Raji (cell line): ENCODE measurements around the gene TGFB2.

ENCODE experiments used
- POLR2A ChIP-seq: IDR thresholded peaks from 2 replicates; pipeline ENCODE4 v1.6.1; 2011; ENCODE audit warnings: low read depth, low read length, control low read depth; ENCODE audit not compliant: insufficient read depth

The TGFB2 gene

GRCh38 chr1:218388591-218388990 is 43.5 kb downstream of the TGFB2 start:
- no peak for TF ChIP-seq POLR2A

DNA sequence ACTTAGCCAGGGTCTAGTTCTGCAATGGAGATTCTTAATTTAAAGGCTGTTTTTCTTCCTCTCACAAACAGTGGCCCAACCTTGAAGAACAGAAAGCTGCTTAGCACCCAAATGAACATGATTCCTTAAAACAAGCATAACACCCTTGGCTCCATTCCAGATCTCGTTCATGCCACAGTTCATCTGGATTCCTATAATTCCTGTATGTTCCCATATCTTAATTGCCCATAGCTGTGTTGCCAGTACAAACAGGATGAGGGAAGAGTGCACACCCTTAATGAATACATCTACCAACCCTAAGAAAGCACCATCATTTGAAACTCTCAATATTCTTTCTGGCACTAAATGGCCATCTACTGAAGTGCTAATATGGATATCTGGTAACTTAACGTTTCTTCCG is 45.5 kb downstream of the TGFB2 start:
- TF ChIP-seq POLR2A, result no peak

DNA sequence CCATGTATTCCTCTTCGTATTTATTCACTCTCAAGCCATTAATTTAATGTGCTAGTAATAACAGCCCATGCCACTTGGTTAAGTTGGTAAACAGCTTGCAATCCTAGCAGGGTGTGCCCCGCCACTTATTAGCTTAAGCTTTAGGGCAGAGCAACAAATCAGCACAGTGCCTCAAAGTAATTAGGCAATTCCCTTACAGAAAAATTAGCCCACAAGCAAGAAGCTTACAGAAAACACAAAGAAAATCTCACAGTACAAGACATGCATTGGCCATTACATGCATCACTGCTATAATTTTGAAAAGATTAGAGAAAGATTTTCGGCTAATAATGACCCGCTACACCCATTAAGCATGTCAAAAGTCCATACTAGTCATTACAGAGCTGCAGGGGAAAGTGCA is 47.6 kb downstream of the TGFB2 start:
- TF ChIP-seq POLR2A, result no peak

- no peak for TF ChIP-seq POLR2A
These were observed 49.3 kb downstream of the TGFB2 start for GRCh38 chr1:218394416-218394815.

- no peak for TF ChIP-seq POLR2A
These were observed 49.9 kb downstream of the TGFB2 start for GRCh38 chr1:218394989-218395388.

- TF ChIP-seq POLR2A, result no peak
These were observed 50.8 kb downstream of the TGFB2 start for GRCh38 chr1:218395916-218396315.

GRCh38 chr1:218397752-218398339 is 52.7 kb downstream of the TGFB2 start:
- no peak for TF ChIP-seq POLR2A

- TF ChIP-seq POLR2A, result no peak
These were observed 55.5 kb downstream of the TGFB2 start for GRCh38 chr1:218400624-218401023.

GRCh38 chr1:218401441-218401997 is 56.4 kb downstream of the TGFB2 start:
- TF ChIP-seq POLR2A, result no peak

- no peak for TF ChIP-seq POLR2A
These were observed 57.1 kb downstream of the TGFB2 start for GRCh38 chr1:218401998-218402785.

GRCh38 chr1:218402786-218403120 is 57.6 kb downstream of the TGFB2 start:
- TF ChIP-seq POLR2A, result no peak

- TF ChIP-seq POLR2A, result no peak
These were observed 58.2 kb downstream of the TGFB2 start for GRCh38 chr1:218403300-218403699.

- no peak for TF ChIP-seq POLR2A
These were observed 62.5 kb downstream of the TGFB2 start for GRCh38 chr1:218407630-218408029.

DNA sequence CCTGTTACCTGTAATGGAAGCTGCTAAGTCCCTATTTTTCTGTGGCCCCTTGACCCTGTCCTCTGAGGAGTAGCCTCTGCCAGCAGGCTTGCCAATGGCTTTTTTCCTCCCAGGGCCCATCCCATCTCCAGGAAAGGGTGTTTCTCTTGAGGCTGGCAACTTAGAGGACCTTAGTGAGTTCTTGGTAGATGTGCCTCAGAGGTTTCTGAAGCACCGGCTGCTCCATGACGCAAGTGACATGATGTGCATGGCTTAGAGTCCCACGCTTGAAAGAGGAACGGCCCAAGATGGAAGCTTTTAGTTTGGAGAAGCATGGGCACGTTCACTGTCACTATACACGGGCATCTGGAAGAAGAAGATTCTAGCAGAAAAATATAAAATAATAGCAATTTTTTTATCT is 63.0 kb downstream of the TGFB2 start:
- no peak for TF ChIP-seq POLR2A

DNA sequence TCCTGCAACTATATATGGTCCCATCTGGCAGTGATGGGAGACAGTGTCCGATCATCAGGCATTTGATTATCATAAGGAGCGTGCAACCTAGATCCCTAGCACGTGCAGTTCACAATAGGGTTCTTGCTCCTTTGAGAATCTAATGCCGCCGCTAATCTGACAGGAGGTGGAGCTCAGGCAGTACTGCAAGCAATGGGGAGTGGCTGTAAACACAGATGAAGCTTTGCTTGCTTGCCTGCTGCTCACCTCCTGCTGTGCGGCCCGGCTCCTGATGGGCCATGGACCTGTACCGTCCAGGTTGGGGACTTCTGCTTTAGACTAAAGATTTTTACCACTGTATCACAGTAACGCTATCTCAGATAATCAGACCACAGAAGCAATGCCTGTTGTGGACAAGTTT is 63.8 kb downstream of the TGFB2 start:
- no peak for TF ChIP-seq POLR2A

DNA sequence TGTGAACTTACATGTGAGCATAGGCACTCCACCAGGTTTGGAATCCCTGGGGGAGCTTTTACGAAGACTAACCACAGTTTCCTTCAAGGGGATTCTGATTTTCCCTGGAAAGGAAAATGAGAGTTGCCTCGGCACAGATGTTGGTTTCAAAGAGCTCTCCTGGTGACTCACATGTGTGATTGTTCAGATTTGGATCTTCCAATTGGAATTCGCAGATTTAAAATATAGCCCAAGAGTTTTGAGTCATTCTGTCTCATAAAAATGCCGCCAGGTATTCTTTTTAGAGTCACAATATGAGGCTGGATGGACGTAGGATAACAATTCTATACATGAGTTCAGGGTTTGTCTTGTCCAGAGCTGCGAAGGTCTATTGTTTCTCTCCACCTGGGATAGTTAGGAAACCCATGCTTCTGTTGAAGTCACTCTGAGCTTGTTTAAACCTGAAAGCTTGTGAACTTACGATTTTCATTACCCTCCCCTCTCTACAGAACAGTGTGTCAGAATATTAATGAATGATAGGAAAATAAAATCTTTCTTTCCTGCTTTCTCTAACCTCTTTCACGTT is 64.9 kb downstream of the TGFB2 start:
- no peak for TF ChIP-seq POLR2A
